ENCODE measurements around the gene LPO.
A peak's percentile ranks its signal among the peaks of the same experiment; 100 is the strongest.

LPO gene

GRCh38 chr17:58238147-58238634 lies at the start of gene LPO:
Gene LPO, plus strand, starts transcription at chr17:58238584. Its CDS starts 4,396 bp downstream, at chr17:58242980.
- DNase-seq, result no peak

GRCh38 chr17:58189436-58190146 lies 48.8 kb upstream of the LPO start:
- DNase-seq, result peak; percentile 39

- no peak for DNase-seq
Observed at GRCh38 chr17:58191241-58191896, 47.0 kb upstream of the LPO start.

DNA sequence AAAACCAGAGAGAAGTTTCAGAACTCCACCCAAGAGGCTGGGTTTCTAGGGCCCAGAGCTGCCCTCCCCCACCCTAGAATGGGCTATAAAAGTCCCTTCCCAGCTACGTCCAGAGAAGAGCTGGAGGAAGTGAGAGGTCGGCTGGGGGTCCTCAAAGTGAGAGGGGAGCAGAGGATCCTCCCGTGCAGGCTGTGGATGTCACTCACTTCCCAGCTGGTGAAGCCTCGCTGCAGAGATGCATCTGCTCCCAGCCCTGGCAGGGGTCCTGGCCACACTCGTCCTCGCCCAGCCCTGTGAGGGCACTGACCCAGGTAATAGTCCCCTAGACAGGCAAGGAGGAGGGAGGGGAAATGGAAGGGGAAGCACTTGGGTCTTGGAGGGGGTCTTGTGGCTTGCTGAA lies 45.8 kb upstream of the LPO start, which contains the start of gene EPX:
TSS of gene EPX (plus strand) at position 115 of the 400 bp plus-strand sequence. CDS start at position 236, 121 bp downstream.
- DNase-seq, result no peak

DNA sequence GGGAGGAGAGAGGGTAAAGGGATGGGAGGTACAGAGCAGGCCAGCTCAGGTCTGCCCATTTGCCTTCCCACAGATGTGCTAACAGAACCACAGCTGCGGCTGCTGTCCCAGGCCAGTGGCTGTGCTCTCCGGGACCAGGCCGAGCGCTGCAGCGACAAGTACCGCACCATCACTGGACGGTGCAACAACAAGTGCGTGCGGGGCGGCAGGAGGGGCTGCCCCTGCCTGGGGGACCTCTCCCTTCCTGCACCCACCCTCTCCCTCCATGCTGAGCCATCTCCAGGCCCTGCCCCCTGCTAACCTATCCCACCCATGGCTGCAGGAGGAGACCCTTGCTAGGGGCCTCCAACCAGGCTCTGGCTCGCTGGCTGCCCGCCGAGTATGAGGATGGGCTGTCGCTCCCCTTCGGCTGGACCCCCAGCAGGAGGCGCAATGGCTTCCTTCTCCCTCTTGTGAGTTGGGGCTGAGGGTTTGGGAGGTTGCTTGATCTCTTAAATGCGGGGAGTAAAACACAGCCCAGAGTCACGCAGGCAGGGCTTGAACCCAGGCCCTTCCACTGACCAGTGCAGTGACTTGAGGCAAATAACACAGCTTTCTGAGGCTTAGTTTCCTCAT lies 44.6 kb upstream of the LPO start:
- no peak for DNase-seq

DNA sequence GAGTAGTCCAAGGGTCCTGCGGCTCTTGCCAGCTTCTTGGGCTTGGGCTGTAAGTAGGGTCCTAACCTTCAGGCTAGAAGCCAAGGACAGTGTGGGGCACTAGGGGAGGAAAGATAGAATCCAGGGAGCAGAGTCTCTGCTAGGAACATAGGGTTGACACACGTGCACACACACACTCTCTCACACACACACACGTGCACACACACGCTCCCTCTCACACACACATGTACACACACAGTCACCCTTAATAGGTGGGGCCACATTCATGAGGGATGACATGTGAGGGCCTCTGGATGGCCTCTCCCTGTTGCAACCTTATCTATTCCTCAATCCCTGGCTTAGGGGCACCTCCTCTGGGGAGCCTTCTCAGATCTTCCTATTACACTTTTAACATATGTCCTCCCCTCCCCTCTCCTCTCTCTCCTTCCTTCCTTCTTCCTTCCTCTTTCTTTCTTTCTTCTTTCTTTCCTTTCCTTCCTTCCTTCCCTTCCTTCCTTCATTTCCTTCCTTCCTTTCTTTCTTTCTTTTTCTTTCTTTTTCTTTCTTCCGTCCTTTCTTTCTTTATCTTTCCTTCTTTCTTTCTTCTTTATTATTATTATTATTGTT lies 42.8 kb upstream of the LPO start:
- DNase-seq, result no peak

GRCh38 chr17:58196610-58197009 lies 41.8 kb upstream of the LPO start:
- no peak for DNase-seq

DNA sequence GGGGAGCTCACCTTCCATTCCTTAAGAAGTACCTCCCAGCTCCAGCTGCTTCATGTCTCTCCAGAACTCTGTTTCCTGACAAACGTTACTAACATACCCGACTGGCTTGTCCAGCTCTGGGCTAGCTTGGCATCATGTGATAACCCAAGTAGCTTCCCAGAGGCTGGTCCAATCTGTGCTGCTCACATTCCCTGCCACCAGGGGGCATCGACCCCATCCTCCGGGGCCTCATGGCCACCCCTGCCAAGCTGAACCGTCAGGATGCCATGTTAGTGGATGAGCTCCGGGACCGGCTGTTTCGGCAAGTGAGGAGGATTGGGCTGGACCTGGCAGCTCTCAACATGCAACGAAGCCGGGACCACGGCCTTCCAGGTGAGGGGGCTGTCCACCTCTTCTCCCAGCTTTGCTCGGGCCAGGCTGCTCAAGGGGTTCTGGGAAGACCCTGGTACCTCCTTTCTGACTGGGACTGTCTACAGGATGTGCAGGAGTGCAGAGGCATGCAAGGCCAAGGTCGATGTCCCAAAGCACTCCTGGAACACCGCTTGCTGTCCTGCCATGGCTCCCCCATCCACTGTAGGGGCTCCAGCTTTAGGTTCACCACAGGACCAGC lies 38.3 kb upstream of the LPO start:
- peak; percentile 73 for DNase-seq

DNA sequence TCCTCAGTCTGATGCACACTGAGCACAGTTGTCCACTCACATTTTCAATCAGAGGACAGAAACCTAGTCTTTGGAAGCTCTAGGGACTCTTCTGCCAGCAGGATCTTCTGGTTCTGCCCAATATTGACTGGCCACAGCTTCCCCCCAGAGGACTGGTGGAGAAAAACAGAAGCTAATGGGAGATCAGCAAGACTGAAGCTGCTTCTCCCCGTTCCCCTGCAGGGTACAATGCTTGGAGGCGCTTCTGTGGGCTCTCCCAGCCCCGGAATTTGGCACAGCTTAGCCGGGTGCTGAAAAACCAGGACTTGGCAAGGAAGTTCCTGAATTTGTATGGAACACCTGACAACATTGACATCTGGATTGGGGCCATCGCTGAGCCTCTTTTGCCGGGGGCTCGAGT lies 35.5 kb upstream of the LPO start:
- no peak for DNase-seq

- no peak for DNase-seq
Observed at GRCh38 chr17:58204796-58205195, 33.6 kb upstream of the LPO start.

DNA sequence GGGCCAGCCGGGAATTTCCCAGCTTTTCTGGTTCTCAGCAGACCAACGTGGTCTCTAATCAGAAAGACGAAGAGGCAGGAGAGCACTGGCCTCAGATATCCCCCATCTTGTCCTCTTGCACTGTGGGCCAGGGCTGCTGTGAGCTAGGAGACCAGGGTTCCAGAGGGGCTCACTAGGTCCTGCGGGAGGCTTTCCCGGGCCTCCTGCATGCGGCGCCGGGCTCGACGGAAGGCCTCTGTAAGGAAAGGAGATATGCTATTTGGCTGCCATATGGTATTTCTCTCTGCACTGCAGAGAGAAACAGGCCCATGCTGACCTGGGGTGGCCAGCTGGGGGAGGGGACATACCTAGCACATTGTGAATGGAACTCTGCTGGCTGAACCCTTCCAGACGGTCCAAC lies 32.4 kb upstream of the LPO start:
- DNase-seq, result no peak

DNA sequence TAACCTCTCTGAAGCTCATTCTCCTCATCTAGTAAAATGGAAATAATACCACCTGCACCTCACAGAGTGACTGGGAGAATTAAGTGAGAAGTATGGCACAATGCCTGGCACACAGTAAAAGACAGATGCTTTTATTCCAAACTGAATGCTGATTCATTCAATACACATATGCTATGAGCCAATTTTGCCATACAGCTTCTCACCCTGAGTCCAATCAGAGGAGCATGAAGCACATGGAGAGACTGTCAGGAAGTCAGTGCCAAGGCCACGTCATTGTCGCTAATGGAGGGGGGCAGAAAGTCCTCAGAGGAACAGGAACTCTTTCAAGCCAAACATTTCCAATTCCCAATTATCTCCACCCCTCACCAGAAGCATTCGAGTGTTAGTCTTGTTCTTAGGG lies 30.9 kb upstream of the LPO start:
- no peak for DNase-seq

GRCh38 chr17:58208344-58208743 lies 30.0 kb upstream of the LPO start:
- no peak for DNase-seq

- no peak for DNase-seq
Observed at GRCh38 chr17:58210922-58211321, 27.5 kb upstream of the LPO start.

DNA sequence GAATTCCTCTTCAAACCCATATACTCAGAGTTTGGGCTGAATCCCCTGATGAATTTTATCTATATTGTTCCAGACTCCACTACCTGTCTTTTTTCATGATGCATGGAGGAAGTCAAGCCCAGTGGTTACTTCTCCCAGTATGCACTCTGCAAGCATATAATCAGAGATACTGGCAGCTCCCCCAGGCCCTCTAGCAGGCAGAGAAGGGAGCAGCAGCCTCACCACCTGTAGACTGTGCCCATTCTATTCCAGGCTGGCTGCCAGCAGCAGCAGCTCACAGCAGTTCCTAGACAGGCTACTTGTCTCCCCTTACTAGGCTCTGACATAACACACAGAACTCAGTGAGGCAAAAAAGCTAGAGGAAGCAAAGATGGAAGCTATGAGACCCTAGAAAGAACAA lies 22.7 kb upstream of the LPO start:
- no peak for DNase-seq

GRCh38 chr17:58217766-58218165 lies 20.6 kb upstream of the LPO start:
- no peak for DNase-seq

- peak; percentile 93 for DNase-seq
Observed at GRCh38 chr17:58219007-58219788, 19.2 kb upstream of the LPO start, which contains the start of gene MKS1. Gene MKS1, minus strand, starts transcription at chr17:58219255. Its CDS starts 25 bp downstream, at chr17:58219230.

GRCh38 chr17:58219789-58220183 lies 18.6 kb upstream of the LPO start:
- DNase-seq, result no peak

DNA sequence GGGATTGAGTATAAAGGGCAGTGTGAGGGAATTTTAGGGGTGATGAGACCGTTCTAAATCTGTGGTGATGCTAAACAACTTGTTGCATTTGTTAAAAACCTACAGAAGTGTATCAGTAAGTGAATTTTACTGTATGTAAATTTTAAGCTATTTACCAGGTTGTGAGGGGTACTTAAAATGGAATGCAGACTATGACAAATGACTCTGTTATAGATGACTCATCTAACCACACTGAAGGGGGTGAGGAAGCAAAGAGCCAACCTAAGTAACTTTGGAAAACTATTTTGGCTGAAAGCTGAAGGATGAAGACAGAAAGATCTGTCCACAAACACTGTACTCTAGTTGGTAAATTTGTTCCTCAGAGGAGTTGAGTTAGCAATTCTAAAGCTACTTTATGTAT lies 14.1 kb upstream of the LPO start:
- DNase-seq, result no peak

DNA sequence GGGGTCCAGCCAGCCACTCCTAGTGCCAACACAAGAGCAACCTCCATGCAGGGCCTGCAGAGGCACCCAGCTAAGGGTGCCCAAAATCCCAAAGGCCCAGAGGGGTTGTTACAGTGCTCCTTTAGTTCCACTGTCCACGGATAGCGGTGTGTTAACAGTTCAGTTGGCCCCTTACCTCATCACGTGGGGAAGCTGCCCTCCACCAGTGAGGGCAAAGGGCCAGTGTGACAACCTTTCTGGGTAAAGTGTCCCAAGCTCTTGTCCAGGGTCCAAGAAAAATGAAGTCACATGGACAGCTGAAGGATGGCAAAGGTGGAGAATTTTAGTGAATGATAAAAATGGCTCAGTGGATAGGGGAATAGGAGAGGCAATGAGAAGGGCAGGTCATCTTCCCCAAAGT lies 10.7 kb upstream of the LPO start:
- no peak for DNase-seq

DNA sequence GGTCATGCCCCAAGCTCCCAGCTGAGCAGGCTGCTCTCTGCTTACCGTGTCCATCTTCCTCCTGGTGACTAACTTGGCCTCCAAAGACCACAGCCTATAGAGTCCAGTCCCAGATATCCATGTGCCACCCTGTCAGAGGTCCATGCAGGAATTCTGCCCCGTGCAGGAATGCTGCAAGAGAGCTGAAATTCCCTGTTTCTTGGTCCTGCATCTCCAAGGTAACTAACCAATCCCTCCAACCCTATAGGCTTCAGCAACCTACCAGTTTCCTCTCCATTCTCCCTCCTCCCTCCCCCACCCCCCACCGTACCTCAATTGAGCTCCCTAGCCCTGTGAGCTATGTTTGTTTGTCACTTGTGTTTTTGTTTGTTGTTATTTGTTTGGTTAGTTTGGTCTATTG lies 9.7 kb upstream of the LPO start:
- no peak for DNase-seq

DNA sequence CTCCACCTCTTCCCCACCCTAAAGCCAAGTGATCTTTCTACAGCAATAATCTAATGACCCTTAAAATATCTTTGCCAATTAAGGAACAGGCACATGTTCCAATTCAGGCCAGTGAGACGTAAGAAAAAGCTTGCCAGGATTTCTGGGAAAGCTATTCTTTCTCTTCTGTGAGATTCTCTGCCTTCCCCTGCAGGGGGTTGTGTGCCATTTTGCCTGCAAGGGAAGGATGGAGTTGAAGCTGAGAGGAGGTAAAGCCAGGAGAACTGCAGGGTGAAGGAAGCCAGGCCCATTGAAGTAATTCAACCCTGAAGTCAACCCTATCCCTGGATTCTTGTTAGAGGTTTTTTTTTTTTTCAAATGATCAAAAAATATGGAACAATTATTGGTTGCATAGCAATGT lies 9.0 kb upstream of the LPO start:
- no peak for DNase-seq

Measured in NCI-H1436 (cell line).